OCI-LY1 (cell line): ENCODE data around the gene SLC6A9.

Experiments used
- EZH2 ChIP-seq: fragments of 200-600 bp; sonication (generic), shearing (Covaris generic); IDR thresholded peaks from 2 replicates; pipeline ENCODE4 v1.8.0; 2017; ENCODE audit warnings: borderline replicate concordance, mixed run types, mild to moderate bottlenecking, antibody characterized with exemption, low read length, moderate library complexity, mixed read lengths
- TF ChIP-seq, protein P1 (sequence below): fragments of 200-600 bp; sonication (generic), shearing (Covaris generic); IDR thresholded peaks from 2 replicates; pipeline ENCODE4 v1.5.1; 2017; ENCODE audit warnings: mild to moderate bottlenecking, antibody characterized with exemption, low read length, moderate library complexity, mixed read lengths

DNA sequence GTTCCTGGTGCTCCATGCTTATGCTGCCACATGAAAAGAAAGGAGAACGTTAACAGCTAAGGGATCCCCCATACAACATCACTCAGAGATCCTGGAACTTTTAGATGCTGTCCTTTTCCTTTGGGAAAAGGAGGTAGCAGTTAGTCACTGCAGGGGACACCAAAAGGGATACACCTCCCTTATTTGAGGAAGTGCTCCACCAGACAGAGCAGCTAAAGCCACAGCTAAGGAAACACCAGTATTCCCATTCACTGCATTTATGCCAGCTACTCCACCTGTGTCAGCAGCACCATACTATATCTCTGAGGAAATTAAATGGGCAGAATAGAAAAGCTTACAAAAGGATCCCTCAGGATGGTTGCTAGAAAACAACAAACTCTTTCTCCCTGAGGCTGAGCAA is 26.0 kb upstream of the SLC6A9 start:
- TF ChIP-seq, protein P1, sequence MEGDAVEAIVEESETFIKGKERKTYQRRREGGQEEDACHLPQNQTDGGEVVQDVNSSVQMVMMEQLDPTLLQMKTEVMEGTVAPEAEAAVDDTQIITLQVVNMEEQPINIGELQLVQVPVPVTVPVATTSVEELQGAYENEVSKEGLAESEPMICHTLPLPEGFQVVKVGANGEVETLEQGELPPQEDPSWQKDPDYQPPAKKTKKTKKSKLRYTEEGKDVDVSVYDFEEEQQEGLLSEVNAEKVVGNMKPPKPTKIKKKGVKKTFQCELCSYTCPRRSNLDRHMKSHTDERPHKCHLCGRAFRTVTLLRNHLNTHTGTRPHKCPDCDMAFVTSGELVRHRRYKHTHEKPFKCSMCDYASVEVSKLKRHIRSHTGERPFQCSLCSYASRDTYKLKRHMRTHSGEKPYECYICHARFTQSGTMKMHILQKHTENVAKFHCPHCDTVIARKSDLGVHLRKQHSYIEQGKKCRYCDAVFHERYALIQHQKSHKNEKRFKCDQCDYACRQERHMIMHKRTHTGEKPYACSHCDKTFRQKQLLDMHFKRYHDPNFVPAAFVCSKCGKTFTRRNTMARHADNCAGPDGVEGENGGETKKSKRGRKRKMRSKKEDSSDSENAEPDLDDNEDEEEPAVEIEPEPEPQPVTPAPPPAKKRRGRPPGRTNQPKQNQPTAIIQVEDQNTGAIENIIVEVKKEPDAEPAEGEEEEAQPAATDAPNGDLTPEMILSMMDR = no peak
- no peak for TF ChIP-seq EZH2
